Fibroblast of lung (primary cell): ENCODE measurements around the gene APEX1. TPM values are rescaled to one million over a fixed set of nuclear protein-coding genes. Genes with fewer than 3 reads are reported as not detected.
"Not testable (repeated sequence)": the region's sequence is repeated elsewhere in the genome, so short reads cannot be mapped to it uniquely, and the experiment has no call there.

Source experiments
- DNase-seq, 2 donors: peaks; one replicate each; pipeline versions ENCODE4 v3.0.0 to v3.0.0-alpha.2; 2010; ENCODE audit warnings: low read depth in 2 of 2
- H2AFZ ChIP-seq: 2 replicates; pipeline ENCODE4 v1.5.1; 2012; ENCODE audit warnings: low read length, control low read depth, inconsistent platforms
- H3K27ac ChIP-seq: 2 replicates; pipeline ENCODE4 v1.5.1; 2011; ENCODE audit warnings: low read length, control low read depth; ENCODE audit not compliant: insufficient read depth
- H3K27me3 ChIP-seq: 2 replicates; pipeline ENCODE4 v1.5.1; 2011; ENCODE audit warnings: mild to moderate bottlenecking, low read length; ENCODE audit not compliant: control insufficient read depth, insufficient read depth
- H3K36me3 ChIP-seq: 2 replicates; pipeline ENCODE4 v1.5.1; 2011; ENCODE audit warnings: low read length; ENCODE audit not compliant: control insufficient read depth, insufficient read depth
- H3K4me1 ChIP-seq: 2 replicates; pipeline ENCODE4 v1.5.1; 2011; ENCODE audit warnings: low read length; ENCODE audit not compliant: control insufficient read depth, insufficient read depth; ENCODE audit errors: extremely low read depth
- H3K4me2 ChIP-seq: 2 replicates; pipeline ENCODE4 v1.5.1; 2011; ENCODE audit warnings: low read length, control low read depth; ENCODE audit not compliant: insufficient read depth; ENCODE audit errors: extremely low read depth
- H3K4me3 ChIP-seq, 4 experiments: fragments of 200-600 bp in 1 of 4; sonication (generic) in 1 of 4; replicated peaks in 1 of 4; 2 replicates each; pipeline ENCODE4 v1.5.1; 2011 to 2016; ENCODE audit warnings: low read length in 4 of 4, low read depth in 3 of 4, mild to moderate bottlenecking in 3 of 4, control low read depth in 2 of 4, inconsistent platforms in 1 of 4, mixed read lengths in 1 of 4; ENCODE audit not compliant: insufficient read depth in 1 of 4; ENCODE audit errors: control extremely low read depth in 1 of 4
- H3K79me2 ChIP-seq: 2 replicates; pipeline ENCODE4 v1.5.1; 2012; ENCODE audit warnings: mild to moderate bottlenecking, low read length, inconsistent platforms; ENCODE audit not compliant: control insufficient read depth, insufficient read depth
- H3K9ac ChIP-seq: 2 replicates; pipeline ENCODE4 v1.5.1; 2011; ENCODE audit warnings: mild to moderate bottlenecking, low read length, control low read depth; ENCODE audit not compliant: insufficient read depth
- H3K9me3 ChIP-seq: 2 replicates; pipeline ENCODE4 v1.5.1; 2012; ENCODE audit warnings: low read depth, low read length; ENCODE audit not compliant: control insufficient read depth, insufficient read depth
- H4K20me1 ChIP-seq: 2 replicates; pipeline ENCODE4 v1.5.1; 2011; ENCODE audit warnings: low read length; ENCODE audit not compliant: control insufficient read depth, insufficient read depth; ENCODE audit errors: extremely low read depth
- EZH2 ChIP-seq: IDR thresholded peaks from 2 replicates; pipeline ENCODE4 v1.5.1; 2012; ENCODE audit warnings: low read length, control low read depth, mild to moderate bottlenecking; ENCODE audit errors: missing control alignments
- polyA plus RNA-seq, 2 donors: library from polyadenylated mRNA; depleted of rRNA in 1 of 2; stranded (reverse) in 1 of 2; unstranded in 1 of 2; fragments of >200 nt; gene quantifications; 2 replicates each; pipeline ENCODE4 v1.2.1, GENCODE V29; 2011 to 2012; ENCODE audit warnings: missing spikeins in 1 of 2
- total RNA-seq: library from RNA; depleted of rRNA; stranded (reverse); fragments of >200 nt; gene quantifications from 2 replicates; pipeline ENCODE4 v1.2.1, GENCODE V29; 2014
- TF ChIP-seq, protein P1 (sequence below), 2 donors: IDR thresholded peaks in 1 of 2; conservative IDR thresholded peaks in 1 of 2; 1 replicate in 1 of 2; 2 replicates in 1 of 2; pipeline ENCODE4 v1.5.1; 2011 to 2012; ENCODE audit warnings: low read length in 2 of 2, control low read depth in 1 of 2, inconsistent platforms in 1 of 2, low read depth in 1 of 2, mild to moderate bottlenecking in 1 of 2

The APEX1 gene
- total and polyA plus RNA-seq, 2 donors (not counting 1 experiment from before 2014, with no cell fraction given): 66.6 to 187 TPM

DNA sequence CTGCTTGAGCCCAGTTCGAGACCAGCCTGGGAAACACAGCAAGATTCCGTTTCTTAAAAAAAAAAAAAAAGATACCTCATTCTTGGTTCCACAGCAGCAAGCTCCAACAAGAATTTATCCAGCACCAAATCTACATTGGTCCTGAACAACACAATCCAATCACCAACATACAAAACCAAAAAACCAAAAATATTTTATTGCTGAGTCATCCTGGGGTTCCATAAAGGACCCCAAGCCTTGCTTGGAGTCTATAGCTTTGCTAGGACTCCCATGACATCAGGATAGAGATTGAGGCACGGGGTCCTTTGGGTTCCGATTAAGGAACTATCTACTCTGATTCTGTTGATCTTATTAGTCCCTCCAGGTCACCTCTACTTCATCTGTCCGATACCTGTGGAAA is 8.1 kb upstream of the APEX1 start:
- Histone ChIP-seq H3K4me3 (no peak overlapping the region), H3K27me3 (no peaks in the 10 kb centered on the region), H2AFZ (no peak overlapping the region), H3K36me3 (peaks cover 10% of the 10 kb centered on the region), H3K4me2 (no peak overlapping the region), H3K79me2 (no peaks in the 10 kb centered on the region), H3K9ac (no peak overlapping the region), H3K27ac (no peak overlapping the region), H4K20me1 (no peaks in the 10 kb centered on the region), H3K9me3 (no peaks in the 10 kb centered on the region), H3K4me1 (no peaks in the 10 kb centered on the region)
- no peak for DNase-seq
- TF ChIP-seq, protein P1, sequence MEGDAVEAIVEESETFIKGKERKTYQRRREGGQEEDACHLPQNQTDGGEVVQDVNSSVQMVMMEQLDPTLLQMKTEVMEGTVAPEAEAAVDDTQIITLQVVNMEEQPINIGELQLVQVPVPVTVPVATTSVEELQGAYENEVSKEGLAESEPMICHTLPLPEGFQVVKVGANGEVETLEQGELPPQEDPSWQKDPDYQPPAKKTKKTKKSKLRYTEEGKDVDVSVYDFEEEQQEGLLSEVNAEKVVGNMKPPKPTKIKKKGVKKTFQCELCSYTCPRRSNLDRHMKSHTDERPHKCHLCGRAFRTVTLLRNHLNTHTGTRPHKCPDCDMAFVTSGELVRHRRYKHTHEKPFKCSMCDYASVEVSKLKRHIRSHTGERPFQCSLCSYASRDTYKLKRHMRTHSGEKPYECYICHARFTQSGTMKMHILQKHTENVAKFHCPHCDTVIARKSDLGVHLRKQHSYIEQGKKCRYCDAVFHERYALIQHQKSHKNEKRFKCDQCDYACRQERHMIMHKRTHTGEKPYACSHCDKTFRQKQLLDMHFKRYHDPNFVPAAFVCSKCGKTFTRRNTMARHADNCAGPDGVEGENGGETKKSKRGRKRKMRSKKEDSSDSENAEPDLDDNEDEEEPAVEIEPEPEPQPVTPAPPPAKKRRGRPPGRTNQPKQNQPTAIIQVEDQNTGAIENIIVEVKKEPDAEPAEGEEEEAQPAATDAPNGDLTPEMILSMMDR (conservative IDR thresholded peaks at IDR 0.05 in 1 of 2, IDR thresholded peaks at IDR 0.05 in 1 of 2; ENCODE audit: low read depth in 1 of 2, low read length in 2 of 2): no peak
- no peak for TF ChIP-seq EZH2

DNA sequence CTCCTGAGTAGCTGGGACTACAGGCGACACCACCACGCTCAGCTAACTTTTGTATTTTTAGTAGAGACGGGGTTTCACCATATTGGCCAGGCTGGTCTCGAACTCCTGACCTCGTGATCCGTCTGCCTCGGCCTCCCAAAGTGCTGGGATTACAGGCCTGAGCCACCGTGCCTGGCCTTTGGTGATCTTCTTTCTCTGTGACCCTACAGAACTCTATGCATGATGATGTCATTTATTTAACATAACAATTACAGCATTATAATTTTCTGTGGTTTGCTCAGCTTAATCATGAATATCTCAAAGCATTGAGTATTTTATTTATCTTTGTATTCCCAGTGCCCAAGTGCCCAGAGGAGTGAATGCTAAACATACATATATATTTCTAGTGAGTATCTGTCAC is 2.2 kb upstream of the APEX1 start:
- H3K9me3 ChIP-seq, H4K20me1 ChIP-seq, H3K9ac ChIP-seq, H3K27me3 ChIP-seq, H3K4me2 ChIP-seq, H2AFZ ChIP-seq, H3K4me3 ChIP-seq, H3K4me1 ChIP-seq, H3K27ac ChIP-seq, DNase-seq: not testable (repeated sequence)
- H3K79me2 ChIP-seq: peaks cover 31% of the 10 kb centered on the region
- peaks cover 13% of the 10 kb centered on the region for H3K36me3 ChIP-seq

DNA sequence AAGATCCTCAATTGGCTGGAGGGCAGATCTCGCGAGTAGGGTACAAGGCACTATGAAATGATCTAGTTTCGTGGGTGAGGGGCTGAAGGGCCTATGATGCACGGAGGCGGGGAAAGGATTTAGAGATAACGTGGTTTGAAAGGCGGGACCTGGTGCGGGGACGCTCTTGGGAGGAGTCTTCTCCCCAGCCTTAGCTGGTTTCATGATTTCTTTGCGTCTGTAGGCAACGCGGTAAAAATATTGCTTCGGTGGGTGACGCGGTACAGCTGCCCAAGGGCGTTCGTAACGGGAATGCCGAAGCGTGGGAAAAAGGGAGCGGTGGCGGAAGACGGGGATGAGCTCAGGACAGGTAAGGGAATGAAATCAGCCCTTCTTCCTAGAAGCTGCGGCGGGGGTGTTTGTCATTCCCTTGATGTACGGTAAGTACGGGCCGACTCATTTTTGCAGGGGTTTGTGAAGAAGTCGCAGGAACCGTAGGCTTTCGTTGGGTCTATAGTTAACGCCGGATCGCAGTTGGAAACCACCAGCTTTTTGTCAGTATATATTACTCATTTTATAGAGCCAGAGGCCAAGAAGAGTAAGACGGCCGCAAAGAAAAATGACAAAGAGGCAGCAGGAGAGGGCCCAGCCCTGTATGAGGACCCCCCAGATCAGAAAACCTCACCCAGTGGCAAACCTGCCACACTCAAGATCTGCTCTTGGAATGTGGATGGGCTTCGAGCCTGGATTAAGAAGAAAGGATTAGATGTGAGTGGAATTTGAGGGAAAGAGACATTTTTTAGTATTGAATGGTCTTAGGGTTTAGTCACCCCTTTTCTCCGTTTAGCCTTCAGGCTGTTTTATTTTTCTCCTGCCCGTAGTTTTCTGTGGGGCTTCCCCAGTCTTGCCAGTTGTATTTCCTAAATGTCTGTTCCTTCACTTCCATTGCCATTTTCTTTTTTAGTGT is 602 bp downstream of the APEX1 start:
- Histone ChIP-seq H3K4me1 (peaks cover 7% of the 10 kb centered on the region), H3K79me2 (peaks cover 51% of the 10 kb centered on the region), H3K27me3 (no peaks in the 10 kb centered on the region), H3K36me3 (peaks cover 20% of the 10 kb centered on the region), H3K9me3 (no peaks in the 10 kb centered on the region), H4K20me1 (no peaks in the 10 kb centered on the region), H3K4me3 (peak overlapping the region; percentile 88 to 98 (median 92)), H3K4me2 (peak overlapping the region; percentile 97), H3K9ac (peak overlapping the region; percentile 94), H3K27ac (peak overlapping the region; percentile 99), H2AFZ (peak overlapping the region; percentile 90)
- no peak for TF ChIP-seq EZH2
- TF ChIP-seq, protein P1 (conservative IDR thresholded peaks at IDR 0.05 in 1 of 2, IDR thresholded peaks at IDR 0.05 in 1 of 2; ENCODE audit: low read depth in 1 of 2, low read length in 2 of 2): no peak
- peak; percentile 89 to 90 for DNase-seq
